ENCODE data around the gene PPP1R2B.

Gene PPP1R2B

DNA sequence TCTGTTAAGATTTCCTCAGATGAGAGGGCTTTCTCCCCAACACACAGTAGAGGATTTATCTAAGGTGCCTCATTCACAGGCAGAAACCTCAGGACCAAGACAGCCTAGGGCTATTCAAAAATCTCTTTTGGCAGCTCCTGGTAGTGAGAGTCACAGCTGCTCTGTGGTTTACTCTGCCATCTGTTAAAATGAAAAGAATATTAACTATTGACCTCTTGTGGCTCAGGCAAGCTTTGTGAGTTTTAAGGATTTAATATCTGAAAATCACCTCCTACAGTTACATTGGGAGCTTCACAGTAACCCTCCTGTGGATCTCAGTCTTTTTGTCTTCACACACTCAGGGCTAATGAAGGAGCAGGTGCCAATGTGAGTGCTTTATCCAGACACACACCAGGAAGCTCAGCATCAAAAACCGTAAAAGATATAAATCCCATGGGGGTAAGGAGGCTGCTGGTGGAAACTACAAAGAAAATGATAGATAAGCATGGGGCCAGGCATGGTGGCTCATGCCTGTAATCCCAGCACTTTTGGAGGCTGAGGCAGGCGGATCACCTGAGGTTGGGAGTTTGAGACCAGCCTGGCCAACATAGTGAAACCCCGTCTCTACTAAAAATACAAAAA is 29.7 kb downstream of the PPP1R2B start:
- DNase-seq (ENCODE audit: low spot score): no peak

DNA sequence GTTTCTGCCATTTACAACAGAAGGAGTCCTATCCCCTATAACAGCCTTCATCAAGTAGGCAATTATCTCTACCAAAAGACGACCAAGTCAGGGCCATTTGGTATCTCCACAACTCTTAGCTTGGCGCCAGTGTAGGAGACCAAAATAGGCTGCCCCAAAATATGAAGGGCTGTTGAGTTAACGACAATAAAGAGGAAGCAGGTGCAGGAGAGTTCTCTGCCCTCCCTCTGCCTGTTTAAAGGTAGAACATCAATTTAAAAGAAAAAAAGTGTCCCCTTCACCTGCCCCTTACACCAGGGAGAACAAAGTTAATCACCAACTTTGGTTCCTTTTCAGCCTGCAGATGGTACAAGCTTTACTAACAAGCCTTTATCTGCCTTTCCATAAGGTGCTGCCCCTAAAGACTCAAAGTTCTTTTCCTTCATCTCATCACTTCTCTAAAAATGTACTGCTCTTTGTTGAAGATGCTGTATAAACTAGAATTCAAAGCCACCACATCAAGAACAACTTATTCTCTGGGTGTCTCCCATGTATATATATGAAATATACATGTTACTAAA is 33.3 kb downstream of the PPP1R2B start:
- no peak for DNase-seq (ENCODE audit: low spot score)

DNA sequence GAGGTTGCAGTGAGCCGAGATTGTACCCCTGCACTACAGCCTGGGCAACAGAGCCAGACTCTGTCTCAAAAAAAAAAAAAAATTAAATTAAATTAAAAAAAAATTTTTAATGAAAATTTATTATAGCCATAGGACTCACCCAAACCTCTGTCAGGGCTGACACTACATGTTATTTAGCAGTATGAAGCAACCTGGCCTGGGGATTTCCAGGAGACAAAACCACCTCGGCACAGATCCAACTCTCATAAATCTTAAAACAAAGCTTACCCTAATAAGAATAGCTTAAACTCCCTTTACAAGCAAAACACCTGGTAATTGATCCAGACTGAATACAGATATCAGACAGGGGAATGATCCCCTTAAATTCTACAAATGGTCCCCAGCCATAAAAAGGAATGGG is 38.4 kb downstream of the PPP1R2B start:
- DNase-seq (ENCODE audit: low spot score): no peak

DNA sequence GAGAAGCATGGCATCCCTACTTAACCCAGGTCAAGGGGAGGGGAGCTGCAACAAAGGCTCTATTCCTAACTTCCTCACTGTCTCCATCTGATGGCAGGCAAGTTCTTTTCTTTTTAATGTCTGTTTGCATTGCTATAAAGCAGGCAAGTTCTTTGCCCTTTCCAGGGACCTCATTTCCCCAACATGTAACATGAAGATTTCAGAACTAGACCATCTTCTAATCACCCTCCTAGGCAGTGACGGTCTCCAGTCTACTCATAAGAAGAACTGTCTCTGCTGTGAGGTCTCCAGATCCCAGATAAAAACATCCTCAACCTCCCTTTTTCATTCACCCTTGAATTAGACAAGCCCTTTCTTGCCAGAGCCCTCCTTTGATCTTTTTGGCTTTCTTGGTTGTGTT is 42.1 kb downstream of the PPP1R2B start:
- DNase-seq (ENCODE audit: low spot score): no peak

DNA sequence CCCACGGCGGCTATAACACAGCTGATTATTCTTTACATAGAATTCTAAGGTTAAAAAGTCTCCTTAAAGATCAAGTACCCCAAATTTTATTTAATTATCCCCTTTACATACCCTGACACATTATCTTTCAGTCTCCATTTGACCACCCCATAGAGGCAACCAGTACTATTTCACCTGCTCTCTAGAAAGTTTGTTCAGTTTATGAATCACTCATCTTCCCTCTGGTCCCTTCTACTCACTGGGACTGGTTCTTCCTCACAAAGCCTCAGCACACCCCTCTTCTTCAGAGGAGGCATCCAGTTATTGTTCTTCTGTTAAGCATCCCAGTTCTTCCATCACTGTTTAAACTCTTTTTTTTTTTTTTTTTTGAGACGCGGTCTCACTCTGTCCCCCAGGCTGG is 42.8 kb downstream of the PPP1R2B start:
- DNase-seq (ENCODE audit: low spot score): no peak

DNA sequence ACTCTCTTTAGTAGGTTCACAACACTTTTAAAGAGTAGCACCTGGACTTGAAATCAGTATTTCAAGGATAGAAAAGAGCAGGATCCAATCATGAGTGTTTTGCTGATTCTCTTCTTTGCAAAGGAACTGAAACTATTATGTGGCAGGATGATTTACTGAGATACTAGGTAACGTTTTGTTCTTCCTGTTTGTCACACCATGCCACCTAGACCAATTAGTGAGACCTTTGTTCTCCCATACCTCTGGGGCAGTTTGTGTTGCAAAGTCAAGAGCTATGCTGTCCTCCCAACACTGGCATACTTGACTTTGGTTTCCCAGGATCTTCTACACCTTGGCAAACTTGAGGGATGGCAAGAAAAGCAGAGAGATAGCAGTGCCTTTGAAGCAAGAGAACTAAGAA is 43.4 kb downstream of the PPP1R2B start:
- DNase-seq (ENCODE audit: low spot score): no peak

DNA sequence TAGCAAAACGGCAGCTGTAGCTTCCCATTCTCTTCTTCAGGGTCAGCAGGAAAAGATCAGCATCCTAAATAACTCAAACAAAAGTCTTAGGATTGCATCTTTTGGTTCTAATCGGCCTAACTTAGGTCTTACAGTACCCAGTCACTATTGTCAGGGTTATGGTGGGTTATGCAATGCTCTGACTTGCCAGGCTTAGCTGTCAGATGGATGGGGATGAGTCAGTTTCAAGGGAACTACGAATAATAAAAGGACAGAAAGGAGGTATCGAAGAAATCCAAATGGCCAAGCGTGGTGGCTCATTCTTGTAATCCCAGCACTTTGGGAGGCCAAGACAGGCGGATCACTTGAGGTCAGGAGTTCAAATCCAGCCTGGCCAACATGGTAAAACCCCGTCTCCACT is 46.5 kb downstream of the PPP1R2B start:
- no peak for DNase-seq (ENCODE audit: low spot score)
